PFSK-1 (cell line): Measurements from ENCODE around the gene NRXN3.

ENCODE experiments used
- FOXP2 ChIP-seq: optimal IDR thresholded peaks from 2 replicates; pipeline ENCODE3; 2011; ENCODE audit warnings: borderline replicate concordance, control low read depth, inconsistent platforms; ENCODE audit not compliant: insufficient read depth; ENCODE audit errors: extremely low read length, extremely low read depth
- POLR2AphosphoS5 ChIP-seq: IDR thresholded peaks from 2 replicates; pipeline ENCODE4 v1.6.1; 2012; ENCODE audit warnings: low read depth, mild to moderate bottlenecking, control low read depth, low read length, moderate library complexity
- REST ChIP-seq, 2 experiments: IDR thresholded peaks; 2 replicates each; pipeline versions ENCODE4 v1.6.1 to v1.8.0; 2011 to 2012; ENCODE audit warnings: low read depth in 2 of 2, low read length in 2 of 2, control low read depth in 1 of 2, inconsistent platforms in 1 of 2, mild to moderate bottlenecking in 1 of 2, moderate library complexity in 1 of 2; ENCODE audit not compliant: insufficient read depth in 1 of 2
- SIN3A ChIP-seq: IDR thresholded peaks from 2 replicates; pipeline ENCODE4 v1.6.1; 2012; ENCODE audit warnings: mild to moderate bottlenecking, low read length, moderate library complexity, borderline replicate concordance; ENCODE audit not compliant: insufficient read depth
- TAF1 ChIP-seq: IDR thresholded peaks from 2 replicates; pipeline ENCODE4 v1.6.1; 2012; ENCODE audit warnings: low read length, control low read depth, borderline replicate concordance; ENCODE audit not compliant: insufficient read depth

Gene NRXN3

DNA sequence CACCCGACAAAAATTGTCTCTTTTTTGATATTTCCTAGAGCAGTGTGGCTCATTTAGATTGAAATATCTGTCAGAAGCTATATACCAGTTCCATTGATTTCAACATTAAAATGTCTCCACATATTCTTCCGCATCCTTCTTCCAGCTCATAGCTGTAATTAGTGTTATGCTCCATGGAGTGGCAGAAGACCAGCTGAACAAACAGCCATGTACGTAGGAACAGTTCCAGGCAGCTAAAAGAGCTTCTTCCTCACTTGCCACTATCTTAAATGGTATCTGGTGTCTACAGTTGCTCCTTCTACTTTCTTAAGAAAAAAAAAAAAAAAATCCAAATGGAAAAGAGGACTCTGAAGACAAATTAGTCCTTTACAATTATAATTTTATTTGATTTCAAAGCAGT is 1193.1 kb downstream of the NRXN3 start:
- TF ChIP-seq POLR2AphosphoS5, result no peak
- no peak for TF ChIP-seq SIN3A
- TF ChIP-seq TAF1, result no peak
- TF ChIP-seq REST (IDR thresholded peaks at IDR 0.05; ENCODE audit: insufficient read depth in 1 of 2, low read depth in 2 of 2, low read length in 2 of 2), result no peak
- TF ChIP-seq FOXP2, result no peak

DNA sequence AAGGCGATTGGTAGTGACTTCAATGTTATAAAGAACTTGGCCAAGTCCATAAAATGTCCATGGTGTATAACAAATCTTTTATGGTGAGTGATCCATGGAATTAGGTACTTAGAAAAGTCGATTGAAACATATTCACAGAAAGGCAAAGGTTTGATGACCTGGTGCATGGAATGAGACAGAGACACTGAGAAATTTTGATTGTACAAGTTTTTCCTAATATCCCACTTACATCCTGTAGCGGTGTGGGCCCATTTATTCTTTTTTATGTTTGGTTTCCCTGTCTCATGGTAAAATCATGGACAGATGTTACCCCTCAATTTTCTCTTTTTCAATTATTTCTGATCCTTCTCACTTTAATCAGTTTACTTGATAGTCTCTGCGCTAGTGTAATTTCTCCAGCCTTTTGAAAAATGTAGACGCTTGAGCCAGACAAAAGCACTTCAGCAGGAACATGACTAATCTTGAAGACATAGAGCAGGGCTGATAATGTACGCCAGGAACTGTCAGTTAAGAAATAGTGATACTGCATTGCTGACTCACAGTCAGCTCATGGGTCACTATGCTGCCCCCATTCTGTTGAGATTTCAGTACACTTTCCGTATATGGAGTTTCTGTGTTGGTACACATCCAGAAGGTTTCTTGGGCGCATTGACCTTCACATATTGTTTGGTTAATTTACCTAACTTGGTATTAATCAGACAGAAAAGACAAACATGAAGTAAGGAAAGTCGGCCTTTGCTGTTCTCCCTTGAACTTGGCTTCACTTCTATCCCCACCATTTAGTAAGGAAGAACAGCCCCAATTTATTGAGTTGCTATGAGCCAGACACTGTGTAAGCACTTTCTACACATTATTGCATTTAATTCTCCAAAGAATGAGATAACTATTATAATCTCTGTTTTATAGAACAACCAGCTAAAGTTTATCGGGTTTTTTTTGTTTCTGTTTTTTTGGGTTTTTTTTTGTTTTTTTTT is 1199.5 kb downstream of the NRXN3 start:
- no peak for TF ChIP-seq REST (IDR thresholded peaks at IDR 0.05; ENCODE audit: insufficient read depth in 1 of 2, low read depth in 2 of 2, low read length in 2 of 2)
- TF ChIP-seq FOXP2, result no peak
- no peak for TF ChIP-seq SIN3A
- TF ChIP-seq POLR2AphosphoS5, result no peak
- TF ChIP-seq TAF1, result no peak

DNA sequence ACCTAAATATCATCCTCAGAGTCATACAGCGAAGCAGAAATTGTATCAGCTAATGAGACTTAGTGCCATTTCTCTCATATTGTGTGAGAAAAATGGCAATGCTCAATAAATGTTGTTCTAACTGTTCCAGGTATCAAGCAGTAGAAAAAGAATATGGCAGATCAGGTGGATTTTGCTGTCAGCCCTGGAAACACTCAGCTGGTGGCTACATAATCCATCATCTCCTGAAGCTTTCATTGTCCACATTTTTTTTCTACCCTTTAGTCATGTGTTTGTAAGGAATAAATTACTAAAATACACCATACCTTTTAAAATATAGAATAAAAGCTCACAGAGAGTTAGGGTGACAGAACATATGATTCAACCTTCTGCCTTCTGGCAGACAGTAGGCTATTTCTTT is 1200.8 kb downstream of the NRXN3 start:
- TF ChIP-seq POLR2AphosphoS5, result no peak
- no peak for TF ChIP-seq SIN3A
- no peak for TF ChIP-seq REST (IDR thresholded peaks at IDR 0.05; ENCODE audit: insufficient read depth in 1 of 2, low read depth in 2 of 2, low read length in 2 of 2)

GRCh38 chr14:79373451-79373850 is 1203.3 kb downstream of the NRXN3 start:
- TF ChIP-seq REST (IDR thresholded peaks at IDR 0.05; ENCODE audit: insufficient read depth in 1 of 2, low read depth in 2 of 2, low read length in 2 of 2), result no peak
- TF ChIP-seq TAF1, result no peak
- TF ChIP-seq SIN3A, result no peak
- TF ChIP-seq POLR2AphosphoS5, result no peak
- TF ChIP-seq FOXP2, result no peak
